ENCODE measurements around the gene SPATA20.

The SPATA20 gene

DNA sequence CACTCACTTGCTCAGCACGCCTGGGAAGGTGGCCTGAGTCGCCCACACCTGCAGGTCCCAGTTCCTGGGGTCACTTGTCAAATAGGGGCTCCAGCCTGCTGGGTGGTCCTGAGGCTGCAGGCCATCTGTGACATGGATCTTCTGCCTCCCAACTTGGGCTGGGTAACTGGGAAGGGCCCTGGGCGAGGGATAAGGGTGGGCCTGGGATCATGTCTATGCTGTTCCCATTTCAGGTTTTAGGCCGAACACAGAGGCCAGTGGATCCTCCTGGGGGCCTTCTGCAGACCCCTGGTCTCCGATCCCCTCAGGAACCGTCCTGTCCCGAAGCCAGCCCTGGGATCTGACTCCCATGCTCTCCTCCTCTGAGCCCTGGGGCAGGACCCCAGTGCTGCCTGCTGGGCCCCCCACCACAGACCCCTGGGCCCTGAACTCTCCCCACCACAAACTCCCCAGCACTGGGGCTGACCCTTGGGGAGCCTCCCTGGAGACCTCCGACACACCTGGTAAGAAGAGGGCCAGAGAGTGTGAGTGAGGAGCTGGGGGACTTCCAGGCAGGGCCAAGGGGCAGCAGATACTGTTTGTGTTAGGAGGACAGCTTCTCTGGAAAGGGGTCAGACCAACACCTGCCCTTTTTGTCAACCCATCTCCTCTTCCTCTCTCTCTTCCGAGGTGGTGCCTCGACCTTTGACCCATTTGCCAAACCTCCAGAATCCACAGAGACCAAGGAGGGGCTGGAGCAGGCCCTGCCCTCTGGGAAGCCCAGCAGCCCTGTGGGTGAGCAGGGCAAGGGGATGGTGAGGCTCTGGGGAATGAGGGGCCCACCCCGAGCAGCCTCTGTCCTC lies 6.2 kb upstream of the SPATA20 start:
- DNase-seq = no peak

DNA sequence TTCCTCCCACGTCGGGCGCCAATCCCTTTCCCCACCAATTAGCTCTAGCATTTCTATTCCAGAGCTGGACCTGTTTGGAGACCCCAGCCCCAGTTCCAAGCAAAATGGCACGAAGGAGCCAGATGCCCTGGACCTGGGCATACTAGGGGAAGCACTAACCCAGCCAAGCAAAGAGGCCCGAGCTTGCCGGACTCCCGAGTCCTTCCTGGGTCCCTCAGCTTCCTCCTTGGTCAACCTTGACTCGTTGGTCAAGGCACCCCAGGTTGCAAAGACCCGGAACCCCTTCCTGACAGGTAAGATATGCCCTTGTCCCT lies 5.6 kb upstream of the SPATA20 start:
- no peak for DNase-seq

DNA sequence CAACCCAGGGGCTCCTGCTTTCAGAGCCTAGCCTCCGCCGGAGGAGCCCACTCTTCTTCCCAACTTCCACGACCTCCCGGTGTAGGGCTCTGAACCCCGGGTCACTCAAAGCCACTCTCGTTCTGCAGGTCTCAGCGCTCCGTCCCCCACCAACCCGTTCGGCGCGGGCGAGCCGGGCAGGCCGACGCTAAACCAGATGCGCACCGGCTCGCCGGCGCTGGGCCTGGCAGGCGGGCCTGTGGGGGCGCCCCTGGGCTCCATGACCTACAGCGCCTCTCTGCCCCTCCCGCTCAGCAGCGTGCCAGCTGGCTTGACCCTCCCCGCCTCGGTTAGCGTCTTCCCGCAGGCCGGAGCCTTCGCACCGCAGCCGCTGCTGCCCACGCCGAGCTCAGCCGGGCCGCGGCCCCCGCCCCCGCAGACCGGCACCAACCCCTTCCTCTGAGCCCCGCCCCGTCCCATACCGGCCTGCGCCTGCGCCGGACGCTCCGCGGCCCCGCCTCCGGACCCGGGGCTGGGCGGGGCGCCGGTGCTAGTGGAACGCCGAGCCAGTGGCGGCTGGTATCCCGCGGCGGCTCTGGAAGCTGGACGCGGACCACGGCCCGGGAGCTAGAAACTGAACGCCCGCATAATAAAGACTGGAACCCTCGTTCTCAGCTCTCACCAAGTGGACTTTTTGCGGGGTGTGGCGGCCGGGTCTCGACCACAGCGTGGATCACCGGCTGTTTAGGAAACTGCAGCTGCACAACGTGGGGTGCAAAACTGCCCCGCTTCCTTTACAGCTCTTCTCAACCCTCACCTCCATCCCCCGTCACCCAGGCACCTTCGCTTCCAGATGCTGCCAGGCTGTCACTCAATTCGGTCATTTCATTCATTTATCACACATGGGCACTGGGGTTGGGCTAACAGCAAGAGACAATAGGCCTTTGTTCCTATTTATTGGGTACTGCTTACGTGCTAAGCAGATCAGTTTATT lies 5.0 kb upstream of the SPATA20 start:
- peak; percentile 35 to 76 for DNase-seq

DNA sequence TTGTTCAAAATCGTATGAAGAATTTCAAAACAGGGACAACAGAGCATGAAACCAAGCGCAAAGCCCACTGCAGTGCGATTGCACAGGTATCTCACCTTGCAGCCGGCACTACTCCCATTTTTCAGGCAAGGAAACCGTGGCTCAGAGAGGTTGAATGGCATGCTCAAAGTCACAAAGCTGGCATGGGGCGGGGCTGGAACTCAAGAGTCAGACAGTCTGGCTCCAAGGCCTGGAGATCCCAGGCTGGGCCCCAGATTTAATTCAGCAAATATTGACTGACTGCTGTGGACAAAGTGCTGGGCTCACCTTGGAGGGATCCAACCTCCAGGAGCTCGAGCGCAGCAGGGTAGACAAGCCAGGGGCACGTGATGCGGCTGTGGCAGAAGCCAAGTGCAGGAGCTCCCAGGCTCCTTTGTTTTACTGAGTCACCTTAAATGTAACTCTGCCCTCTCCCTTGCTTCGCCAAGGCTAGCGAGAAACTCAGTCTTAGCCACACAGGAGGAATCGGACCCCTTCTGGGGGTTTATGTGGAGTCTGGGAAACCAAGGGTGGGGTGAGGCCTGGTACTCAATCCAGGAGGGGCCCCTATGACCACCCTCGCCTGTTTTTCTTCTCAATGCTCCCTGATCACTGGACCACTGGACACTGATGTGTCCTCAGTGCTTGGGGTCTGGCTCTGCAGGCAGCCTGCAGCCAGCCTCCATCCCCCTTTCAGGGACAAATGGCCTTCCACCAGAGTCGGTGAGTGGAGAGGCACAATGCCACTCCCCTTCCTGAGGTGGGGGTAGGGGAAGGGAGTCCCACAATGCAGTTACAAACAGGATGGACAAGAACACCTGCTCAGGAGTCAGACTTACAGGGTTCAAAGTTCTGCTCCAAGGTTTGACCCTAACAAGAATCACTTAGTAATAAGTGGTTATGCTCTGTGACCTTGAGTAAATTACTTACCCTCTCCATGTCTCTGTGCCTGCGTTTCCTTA lies 3.9 kb upstream of the SPATA20 start:
- DNase-seq = no peak

DNA sequence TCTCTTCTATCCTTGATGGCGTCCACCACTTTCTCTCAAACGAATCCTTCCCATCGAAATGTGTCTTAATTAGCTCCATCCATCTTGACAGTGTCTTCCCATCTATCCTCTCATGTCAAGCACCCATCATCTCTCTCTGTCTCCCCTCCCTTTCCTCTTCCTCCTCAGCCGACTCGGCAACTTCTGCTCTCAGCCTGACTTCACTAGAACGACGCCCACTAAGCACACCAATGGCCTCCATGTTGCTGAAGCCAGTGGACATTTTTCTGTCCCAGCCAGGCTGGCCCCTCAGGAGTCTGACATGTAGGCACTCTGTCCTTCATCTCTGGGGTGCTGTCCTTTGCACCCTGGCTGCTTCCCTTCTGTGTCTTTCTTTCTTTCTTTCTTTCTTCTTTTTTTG lies 2.5 kb upstream of the SPATA20 start:
- DNase-seq = no peak

DNA sequence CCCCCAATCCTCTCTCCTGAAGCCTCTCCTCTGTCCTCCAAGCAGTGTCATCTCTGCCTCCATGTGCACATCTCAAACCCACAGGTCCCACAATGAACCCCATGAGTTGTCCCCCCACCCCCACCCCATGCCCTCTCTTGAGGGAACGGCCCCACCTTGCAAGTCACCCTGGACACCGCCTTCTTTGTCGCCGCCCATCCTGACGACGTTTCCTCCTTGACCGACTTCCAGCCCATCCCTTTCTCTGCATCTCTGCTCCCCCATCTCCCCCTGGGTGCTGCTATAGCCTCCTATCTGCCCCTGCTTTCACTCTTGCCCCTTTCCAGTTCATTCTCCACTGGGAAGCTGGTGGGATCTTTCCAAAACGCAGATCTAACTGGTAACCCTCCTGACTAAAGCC lies 1.7 kb upstream of the SPATA20 start:
- no peak for DNase-seq

DNA sequence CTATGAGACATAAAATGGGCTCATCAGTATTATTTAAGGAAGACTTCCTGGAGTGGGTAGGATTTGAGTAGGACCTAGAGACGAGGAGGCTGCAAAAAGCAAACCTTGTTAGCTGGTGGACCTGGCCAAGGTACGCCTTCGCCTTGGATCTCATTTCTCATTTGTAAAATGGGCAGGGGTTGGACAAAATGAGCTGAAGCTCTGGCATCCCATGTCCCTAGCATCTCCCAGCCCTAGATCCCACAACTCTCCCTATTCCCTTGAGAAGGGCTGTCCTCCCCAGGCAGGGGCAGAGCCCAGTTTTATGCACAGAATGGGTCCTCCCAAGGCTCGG lies 306 bp upstream of the SPATA20 start:
- DNase-seq = no peak

DNA sequence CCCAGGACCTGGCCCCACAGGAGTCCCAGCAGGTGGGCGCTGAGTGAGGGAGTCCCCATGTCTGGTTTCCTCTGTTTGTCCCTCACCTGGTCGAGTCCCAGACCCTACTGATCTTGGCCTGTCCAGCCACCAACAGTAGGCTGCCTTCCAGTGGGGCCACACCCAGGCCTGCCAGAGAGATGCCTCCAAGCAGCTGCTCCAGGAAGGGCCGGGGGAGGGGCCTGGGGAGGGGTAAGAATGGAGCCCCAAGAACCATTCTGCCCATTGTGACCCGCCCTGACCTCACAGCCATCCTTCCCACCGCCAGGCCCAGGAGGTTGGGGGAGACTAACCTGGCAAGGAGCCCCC lies 736 bp downstream of the SPATA20 start:
- no peak for DNase-seq

DNA sequence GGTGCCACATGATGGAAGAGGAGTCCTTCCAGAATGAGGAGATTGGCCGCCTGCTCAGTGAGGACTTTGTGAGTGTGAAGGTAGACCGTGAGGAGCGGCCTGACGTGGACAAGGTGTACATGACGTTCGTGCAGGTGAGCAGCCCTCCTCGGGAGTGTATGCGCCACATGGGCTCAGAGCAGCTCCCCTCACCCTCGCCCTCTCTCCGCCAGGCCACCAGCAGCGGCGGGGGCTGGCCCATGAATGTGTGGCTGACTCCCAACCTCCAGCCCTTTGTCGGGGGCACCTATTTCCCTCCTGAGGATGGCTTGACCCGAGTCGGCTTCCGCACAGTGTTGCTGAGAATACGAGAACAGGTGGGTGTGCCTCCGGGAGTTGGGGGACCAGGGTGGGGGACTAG lies 1.9 kb downstream of the SPATA20 start:
- DNase-seq = no peak

DNA sequence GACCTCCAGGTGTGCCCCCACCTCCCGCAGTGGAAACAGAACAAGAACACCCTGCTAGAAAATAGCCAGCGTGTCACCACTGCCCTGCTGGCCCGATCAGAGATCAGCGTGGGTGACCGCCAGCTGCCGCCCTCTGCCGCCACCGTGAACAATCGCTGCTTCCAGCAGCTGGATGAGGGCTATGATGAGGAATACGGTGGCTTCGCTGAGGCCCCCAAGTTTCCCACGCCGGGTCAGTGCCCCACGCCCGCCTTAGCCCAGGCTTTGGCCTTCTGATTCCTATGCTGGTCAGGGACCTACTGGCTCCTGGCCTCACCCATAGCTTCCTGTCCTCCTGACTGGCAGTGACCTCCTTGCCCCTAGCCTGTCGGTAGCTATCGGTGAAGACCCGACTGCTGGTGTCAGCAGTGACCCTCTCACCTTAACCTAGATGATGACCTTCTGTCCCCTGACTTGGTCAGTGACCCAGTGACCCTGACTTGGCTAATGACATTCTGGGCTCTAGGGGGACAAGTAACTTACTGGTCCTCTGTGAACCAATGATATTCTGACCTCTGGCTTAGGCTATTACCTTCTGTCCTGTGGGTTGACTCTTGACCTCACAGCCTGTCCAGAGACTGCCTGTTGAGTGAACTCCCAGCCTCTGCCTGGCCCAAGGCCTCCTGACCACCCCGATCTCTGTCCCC lies 2.4 kb downstream of the SPATA20 start:
- no peak for DNase-seq

DNA sequence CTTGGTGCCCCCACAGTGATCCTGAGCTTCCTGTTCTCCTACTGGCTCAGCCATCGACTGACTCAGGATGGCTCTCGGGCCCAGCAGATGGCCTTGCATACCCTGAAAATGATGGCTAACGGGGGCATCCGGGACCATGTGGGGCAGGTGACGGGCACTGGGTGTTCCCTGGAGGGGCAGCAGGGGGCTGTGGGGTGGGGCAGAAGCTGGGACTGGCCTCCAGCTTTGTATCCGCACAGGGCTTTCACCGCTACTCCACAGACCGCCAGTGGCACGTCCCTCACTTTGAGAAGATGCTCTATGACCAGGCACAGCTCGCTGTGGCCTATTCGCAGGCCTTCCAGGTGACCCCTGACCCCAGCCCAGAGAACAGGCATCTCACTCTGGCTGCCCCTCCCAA lies 3.0 kb downstream of the SPATA20 start:
- no peak for DNase-seq

DNA sequence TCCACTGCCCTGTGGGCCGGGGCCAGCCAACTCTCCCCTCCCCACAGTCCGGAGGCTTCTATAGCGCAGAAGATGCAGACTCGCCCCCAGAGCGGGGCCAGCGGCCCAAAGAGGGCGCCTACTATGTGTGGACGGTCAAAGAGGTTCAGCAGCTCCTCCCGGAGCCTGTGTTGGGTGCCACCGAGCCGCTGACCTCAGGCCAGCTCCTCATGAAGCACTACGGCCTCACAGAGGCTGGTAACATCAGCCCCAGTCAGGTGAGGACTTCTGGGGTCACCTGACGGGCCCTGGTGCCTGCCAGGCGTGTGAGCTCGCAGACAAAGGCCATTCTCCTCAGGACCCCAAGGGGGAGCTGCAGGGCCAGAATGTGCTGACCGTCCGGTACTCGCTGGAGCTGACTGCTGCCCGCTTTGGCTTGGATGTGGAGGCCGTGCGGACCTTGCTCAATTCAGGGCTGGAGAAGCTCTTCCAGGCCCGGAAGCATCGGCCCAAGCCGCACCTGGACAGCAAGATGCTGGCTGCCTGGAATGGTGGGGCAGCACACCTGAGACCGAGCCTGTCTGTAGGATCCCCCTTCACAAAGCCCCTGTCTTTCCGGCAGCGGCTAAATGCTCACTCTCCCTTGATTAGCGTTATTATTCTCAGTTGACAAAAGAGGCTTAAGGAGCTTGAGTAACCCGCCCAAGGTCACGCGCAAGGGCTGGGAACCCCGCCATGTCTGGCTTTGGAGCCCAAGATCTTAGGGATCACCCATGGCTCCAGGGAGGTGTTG lies 3.9 kb downstream of the SPATA20 start:
- DNase-seq = no peak

DNA sequence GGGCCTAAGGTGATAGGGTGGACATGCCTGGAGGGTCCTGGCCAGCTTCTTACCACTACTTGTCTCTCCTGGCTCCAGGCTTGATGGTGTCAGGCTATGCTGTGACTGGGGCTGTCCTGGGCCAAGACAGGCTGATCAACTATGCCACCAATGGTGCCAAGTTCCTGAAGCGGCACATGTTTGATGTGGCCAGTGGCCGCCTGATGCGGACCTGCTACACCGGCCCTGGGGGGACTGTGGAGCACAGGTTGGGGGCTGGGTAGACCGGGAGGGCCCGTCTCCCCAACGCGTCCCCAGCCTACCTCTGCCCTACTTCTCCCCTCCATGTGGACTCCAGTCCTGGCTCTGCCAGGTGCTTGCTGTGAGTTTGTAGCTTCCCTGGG lies 4.5 kb downstream of the SPATA20 start:
- DNase-seq = no peak

DNA sequence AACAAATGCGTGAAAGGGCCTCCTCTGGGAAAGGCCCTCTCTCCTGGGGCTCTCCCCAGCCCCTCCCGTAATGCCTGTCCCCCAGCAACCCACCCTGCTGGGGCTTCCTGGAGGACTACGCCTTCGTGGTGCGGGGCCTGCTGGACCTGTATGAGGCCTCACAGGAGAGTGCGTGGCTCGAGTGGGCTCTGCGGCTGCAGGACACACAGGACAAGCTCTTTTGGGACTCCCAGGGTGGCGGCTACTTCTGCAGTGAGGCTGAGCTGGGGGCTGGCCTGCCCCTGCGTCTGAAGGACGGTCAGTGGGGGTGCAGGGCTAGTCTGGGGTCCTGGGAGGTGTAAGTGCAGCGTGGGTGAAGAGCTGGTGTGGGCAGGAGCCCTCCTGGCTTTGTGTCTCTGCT lies 4.9 kb downstream of the SPATA20 start:
- DNase-seq = no peak

DNA sequence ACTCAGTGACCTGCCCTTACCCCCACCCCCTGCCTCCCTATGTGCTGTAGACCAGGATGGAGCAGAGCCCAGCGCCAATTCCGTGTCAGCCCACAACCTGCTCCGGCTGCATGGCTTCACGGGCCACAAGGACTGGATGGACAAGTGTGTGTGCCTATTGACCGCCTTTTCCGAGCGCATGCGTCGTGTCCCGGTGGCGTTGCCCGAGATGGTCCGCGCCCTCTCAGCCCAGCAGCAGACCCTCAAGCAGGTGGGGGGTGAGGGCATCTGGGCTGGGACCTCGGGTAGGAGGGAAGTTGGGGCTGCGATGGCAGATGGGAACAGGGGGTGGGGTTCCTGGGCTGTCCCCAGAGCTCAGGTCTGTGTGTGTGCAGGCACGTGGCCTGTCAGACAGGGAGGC lies 7.2 kb downstream of the SPATA20 start:
- no peak for DNase-seq

DNA sequence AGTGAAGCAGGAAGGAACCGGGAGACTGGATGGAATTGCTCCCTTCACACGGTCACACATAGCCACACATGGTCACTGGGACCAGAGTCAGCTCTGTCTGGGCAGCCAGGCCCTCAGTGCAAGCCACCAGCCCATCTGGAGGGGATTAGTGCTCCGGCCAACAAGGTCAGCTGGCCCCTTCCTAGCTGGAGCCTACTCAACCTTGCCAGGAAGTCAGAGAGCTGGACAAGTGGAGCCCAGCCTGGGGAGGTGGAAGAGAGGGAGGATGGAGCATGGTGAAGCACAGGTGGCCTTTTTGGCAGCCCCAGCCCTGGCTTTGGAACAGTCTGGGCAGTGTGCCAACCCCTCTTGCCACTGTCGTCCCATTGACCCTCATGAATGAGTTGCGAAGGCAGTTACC lies 9.8 kb downstream of the SPATA20 start:
- no peak for DNase-seq

DNA sequence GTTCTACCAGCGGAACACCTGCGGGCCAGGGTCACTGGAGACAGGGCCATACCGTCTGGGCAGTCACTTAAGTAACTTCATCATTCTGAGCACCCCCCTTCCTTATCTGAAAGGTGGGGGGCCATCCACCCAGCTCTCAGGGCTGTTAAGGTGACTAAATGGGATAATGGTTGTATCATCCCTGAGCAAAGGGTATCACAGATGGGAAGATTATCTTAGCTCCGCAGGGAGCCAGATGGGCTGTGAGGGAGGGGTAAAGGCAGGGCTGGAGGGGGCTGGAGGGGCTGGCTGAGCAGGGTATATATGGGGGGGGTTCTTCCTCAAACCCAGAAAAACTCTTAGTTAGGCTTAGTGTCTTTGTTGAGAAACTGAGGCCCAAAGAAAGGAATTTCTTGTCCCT lies 10.7 kb downstream of the SPATA20 start:
- DNase-seq = no peak

DNA sequence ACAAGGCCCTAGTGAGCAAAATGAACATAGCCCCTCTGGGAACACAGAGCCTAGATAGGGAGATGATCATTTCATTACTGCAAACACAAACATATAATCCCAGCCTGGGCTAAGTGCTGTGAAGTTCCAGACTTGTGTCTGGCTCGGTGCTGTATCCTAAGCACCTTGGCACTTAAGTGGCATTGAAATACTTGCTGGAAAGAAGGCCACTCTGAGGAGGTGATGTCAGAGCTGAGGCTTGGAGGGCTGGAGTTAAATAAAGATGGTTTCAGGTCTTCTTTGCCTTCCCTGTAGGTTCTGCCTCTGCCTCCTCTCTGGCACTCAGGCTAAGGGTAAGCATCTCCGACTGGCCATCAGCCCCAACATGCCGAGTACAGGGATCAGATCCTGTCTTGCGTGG lies 11.1 kb downstream of the SPATA20 start:
- no peak for DNase-seq

DNA sequence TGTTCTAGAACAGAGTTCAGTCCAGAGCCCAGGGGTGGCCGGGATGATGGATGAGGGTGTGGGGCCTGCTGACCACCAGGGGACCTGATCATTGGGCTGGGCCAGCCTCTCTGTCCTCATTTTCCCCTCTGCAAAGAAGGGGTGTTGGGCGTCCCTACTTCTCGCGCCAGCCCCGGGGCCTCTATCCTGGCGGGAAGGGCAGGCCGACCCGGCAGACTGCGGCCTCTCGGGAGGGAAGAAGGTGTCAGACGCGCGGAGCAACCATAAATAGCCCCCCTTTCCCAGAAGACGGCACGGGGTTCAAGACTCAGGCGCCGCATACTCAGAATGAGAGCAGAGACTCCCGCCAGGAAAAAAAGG lies 11.6 kb downstream of the SPATA20 start:
- no peak for DNase-seq

DNA sequence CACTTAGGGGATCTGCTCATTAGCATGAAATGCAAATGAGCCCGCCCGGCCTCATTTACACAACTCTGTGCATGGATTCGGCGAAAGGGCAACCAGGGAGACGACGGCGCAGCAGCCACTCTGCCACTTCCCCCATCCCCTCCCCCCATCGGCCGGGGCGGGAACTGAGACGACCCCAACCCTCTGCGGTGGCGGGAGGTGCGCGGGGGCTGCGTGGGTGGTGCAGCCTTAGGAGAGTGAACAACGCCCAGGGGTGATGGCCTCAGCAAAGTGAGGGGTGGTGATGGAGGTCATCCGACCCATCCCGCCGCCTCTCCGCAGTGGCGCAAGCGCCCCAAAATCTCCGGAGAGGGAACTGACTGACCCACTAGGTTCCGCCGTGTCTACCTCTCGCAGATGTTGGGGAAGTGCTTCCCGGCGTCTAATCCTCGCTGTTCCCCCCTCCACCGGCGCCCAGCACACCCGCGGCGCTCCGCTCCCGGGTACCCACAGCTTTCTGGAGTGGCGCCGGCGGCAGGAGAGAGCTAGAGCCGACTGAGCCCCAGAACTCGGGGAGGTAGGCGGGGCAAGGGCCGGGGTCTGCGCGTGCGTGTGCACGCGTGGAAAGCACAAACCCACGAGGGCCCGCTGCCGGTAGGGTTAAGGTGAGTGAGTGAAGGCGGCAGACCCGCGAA lies 12.1 kb downstream of the SPATA20 start:
- no peak for DNase-seq

DNA sequence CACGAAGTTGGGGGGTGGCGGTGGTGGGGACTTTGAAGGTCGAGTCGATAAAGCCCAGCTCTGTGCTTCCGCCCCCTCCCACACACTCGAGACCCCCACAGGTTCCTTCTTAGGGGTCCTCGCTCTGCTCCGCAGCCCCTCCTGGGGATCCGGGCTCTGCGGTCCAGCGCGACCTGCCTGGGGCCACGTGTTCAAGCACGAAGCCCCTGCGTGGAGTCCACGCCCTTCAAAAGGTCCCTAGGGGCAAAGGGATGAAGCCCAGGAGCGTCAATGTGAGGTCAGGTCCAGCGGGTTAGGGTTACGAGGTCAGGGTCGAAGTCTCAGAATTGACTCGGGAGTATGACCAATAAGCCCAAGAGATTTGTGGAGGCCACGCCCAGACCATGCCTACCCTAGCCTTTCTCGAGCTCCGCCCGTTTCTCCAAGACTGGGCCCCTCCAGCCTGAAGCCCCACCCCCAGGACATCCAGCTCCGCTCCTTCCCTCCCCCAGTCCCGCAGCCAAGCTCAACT lies 12.8 kb downstream of the SPATA20 start:
- no peak for DNase-seq

Data from bone marrow (tissue), 2 donors.